Smooth muscle cell (in vitro differentiated cells): ENCODE data around the gene STK33. TPM values are rescaled to one million over a fixed set of nuclear protein-coding genes. Genes with fewer than 3 reads are reported as not detected.

Source experiments
- DNase-seq: peaks from one replicate; lab custom pipeline; 2025; ENCODE audit not compliant: unreplicated experiment; lab: John Stamatoyannopoulos, UW
- H2AFZ ChIP-seq: fragments of 200-600 bp; sonication (generic); 2 replicates; pipeline ENCODE4 v1.6.0; 2016; ENCODE audit warnings: antibody characterized with exemption, low read depth, mild to moderate bottlenecking
- H3F3A ChIP-seq: fragments of 200-600 bp; sonication (generic); 2 replicates; pipeline ENCODE4 v1.6.0; 2017; ENCODE audit warnings: antibody characterized with exemption, low read depth
- H3K27ac ChIP-seq: fragments of 200-600 bp; sonication (generic); 2 replicates; pipeline ENCODE4 v1.5.1; 2016; ENCODE audit warnings: low read depth, mild to moderate bottlenecking
- H3K27me3 ChIP-seq: fragments of 200-600 bp; sonication (generic); 2 replicates; pipeline ENCODE4 v1.6.1; 2016; ENCODE audit warnings: low read depth, mild to moderate bottlenecking
- H3K36me3 ChIP-seq: fragments of 200-600 bp; sonication (generic); 2 replicates; pipeline ENCODE4 v1.5.1; 2016; ENCODE audit warnings: low read depth
- H3K4me1 ChIP-seq: fragments of 200-600 bp; sonication (generic); 2 replicates; pipeline ENCODE4 v1.5.1; 2016; ENCODE audit warnings: low read depth
- H3K4me2 ChIP-seq: fragments of 200-600 bp; sonication (generic); 2 replicates; pipeline ENCODE4 v1.6.0; 2016; ENCODE audit warnings: mild to moderate bottlenecking
- H3K4me3 ChIP-seq: fragments of 200-600 bp; sonication (generic); 2 replicates; pipeline ENCODE4 v1.5.1; 2016; ENCODE audit warnings: mild to moderate bottlenecking
- H3K79me2 ChIP-seq: fragments of 200-600 bp; sonication (generic); 2 replicates; pipeline ENCODE4 v1.6.0; 2016; ENCODE audit warnings: low read depth, mild to moderate bottlenecking
- H3K9ac ChIP-seq: fragments of 200-600 bp; sonication (generic); 2 replicates; pipeline ENCODE4 v1.6.0; 2016; ENCODE audit warnings: low read depth
- H3K9me3 ChIP-seq: fragments of 200-600 bp; sonication (generic); replicated peaks from 2 replicates; pipeline ENCODE4 v1.5.1; 2016; ENCODE audit warnings: low read depth
- H4K20me1 ChIP-seq: fragments of 200-600 bp; sonication (generic); 2 replicates; pipeline ENCODE4 v1.6.0; 2016; ENCODE audit warnings: low read depth
- WGBS: methylation state at CpG from one replicate; pipeline ENCODE4 v1.1.7; 2016; ENCODE audit warnings: low lambda C conversion rate; 5-methylcytosine and 5-hydroxymethylcytosine counted together
- polyA plus RNA-seq: library from polyadenylated mRNA; unstranded; fragments of >200 nt; fragmentation: Nextera tagmentation; extraction: Ambion mirVana; gene quantifications from 2 replicates; pipeline ENCODE4 v1.2.1, GENCODE V29; 2016
- total RNA-seq: library from RNA; depleted of rRNA; stranded (reverse); fragments of >200 nt; gene quantifications from 2 replicates; pipeline ENCODE4 v1.2.3, GENCODE V29; 2014
- TF ChIP-seq, protein P1 (sequence below): fragments of 200-600 bp; sonication (generic); IDR thresholded peaks from 2 replicates; pipeline ENCODE4 v1.5.1; 2017; ENCODE audit warnings: borderline replicate concordance, mild to moderate bottlenecking, antibody characterized with exemption; ENCODE audit not compliant: insufficient read depth, poor library complexity, severe bottlenecking

STK33 gene
- total and polyA plus RNA-seq, 2 experiments from 2014 or later, result 1.2 to 2.9 TPM

DNA sequence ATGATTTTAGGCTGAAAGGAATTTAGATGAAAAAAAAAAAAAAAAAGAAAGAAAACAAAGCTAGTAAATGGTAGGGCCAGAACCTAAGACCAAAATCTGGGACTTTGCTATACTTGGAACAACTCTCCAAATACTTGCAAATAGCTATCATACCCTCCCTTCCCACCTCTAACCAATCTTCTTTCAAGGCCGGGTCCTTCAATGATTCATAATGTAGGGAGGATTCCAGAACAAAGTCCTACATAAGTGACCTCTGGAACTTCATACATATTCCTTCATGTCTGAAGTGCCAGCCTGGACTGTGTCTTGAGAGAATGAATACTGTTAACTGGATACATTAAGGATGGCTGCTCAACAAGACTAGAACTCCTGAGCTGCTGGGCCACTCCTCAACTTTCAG, 9.9 kb downstream of the STK33 start:
- H3K36me3 ChIP-seq, result no peaks in the 10 kb centered on the region
- TF ChIP-seq, protein P1, sequence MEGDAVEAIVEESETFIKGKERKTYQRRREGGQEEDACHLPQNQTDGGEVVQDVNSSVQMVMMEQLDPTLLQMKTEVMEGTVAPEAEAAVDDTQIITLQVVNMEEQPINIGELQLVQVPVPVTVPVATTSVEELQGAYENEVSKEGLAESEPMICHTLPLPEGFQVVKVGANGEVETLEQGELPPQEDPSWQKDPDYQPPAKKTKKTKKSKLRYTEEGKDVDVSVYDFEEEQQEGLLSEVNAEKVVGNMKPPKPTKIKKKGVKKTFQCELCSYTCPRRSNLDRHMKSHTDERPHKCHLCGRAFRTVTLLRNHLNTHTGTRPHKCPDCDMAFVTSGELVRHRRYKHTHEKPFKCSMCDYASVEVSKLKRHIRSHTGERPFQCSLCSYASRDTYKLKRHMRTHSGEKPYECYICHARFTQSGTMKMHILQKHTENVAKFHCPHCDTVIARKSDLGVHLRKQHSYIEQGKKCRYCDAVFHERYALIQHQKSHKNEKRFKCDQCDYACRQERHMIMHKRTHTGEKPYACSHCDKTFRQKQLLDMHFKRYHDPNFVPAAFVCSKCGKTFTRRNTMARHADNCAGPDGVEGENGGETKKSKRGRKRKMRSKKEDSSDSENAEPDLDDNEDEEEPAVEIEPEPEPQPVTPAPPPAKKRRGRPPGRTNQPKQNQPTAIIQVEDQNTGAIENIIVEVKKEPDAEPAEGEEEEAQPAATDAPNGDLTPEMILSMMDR, result no peak
- H2AFZ ChIP-seq, result no peak overlapping the region

DNA sequence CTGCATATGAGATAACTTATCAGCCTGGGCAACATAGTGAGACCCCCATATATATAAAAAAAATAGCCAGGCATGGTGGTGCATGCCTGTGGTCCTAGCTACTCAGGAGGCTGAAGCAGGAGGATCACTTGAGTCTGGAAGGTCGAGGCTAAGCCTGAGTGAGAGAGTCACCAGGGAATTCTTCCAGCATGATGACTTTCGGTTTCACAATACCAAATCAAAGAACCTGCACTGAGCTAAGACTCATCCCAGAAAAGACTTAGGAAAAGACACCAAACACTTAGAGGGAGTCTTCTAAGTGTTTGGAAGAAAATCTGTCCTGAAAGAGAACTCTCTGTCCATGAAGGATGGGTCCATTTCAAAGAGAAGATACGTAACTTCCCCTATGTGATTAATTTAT, 12.7 kb downstream of the STK33 start:
- no peak overlapping the region for H3K4me3 ChIP-seq
- WGBS, result 90% methylated on average over 3 of the region's 3 CpGs
- H3K4me1 ChIP-seq, result no peaks in the 10 kb centered on the region
- DNase-seq, result no peak
- H3K79me2 ChIP-seq, result no peaks in the 10 kb centered on the region
- H3K27me3 ChIP-seq, result no peaks in the 10 kb centered on the region
- no peaks in the 10 kb centered on the region for H3K9me3 ChIP-seq
- TF ChIP-seq, protein P1, result no peak
- no peaks in the 10 kb centered on the region for H3K36me3 ChIP-seq
- no peak overlapping the region for H3K27ac ChIP-seq
- H3F3A ChIP-seq, result no peaks in the 10 kb centered on the region
- H3K4me2 ChIP-seq, result no peak overlapping the region
- H3K9ac ChIP-seq, result no peak overlapping the region
- H2AFZ ChIP-seq, result no peak overlapping the region
- H4K20me1 ChIP-seq, result no peaks in the 10 kb centered on the region

More for the DNA sequence above, 9.9 kb downstream of the STK33 start:
- Histone ChIP-seq H3K4me2 (no peak overlapping the region), H3K4me3 (no peak overlapping the region), H3K27ac (no peak overlapping the region), H3K4me1 (no peaks in the 10 kb centered on the region), H3F3A (no peaks in the 10 kb centered on the region), H3K9me3 (no peaks in the 10 kb centered on the region), H3K79me2 (no peaks in the 10 kb centered on the region), H3K9ac (no peak overlapping the region), H4K20me1 (no peaks in the 10 kb centered on the region), H3K27me3 (no peaks in the 10 kb centered on the region)
- 78% methylated on average over 1 of the region's 1 CpG for WGBS
- no peak for DNase-seq

DNA sequence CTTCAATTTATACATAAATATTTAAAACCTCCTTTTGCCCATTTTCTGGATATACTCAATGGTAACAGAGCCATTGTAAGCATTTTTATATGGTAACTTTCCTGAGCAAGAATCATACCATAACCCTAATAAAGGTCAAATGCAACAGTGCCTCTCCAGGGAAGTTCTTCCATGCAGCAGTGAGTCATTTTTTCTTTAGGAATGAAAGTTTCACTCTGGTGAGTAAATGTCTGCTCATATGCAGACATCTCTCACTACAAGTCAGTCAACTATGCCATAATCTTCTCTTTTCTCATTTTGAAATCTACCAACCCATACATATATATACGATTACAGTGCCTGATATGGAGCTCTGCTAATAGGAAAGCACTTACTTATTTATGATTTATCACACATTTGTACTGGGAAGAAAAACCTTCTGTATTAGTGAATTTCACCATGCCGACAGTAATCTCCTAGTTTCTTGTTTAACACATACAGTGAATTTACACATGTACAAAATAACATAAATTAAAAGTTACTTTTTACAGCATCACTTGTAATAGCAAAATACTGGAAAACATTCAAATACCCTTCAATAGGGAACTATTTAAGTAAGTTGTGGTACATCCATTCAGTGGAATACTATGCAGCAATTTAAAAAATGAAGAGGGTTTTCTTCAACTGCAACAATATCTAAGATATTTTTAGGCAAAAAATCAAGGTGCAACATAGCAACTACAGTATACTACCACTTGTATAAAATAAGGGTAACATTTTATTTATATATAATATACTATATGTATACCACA, 16.0 kb downstream of the STK33 start:
- 94% methylated on average over 2 of the region's 2 CpGs for WGBS
- DNase-seq, result no peak

More for the DNA sequence above, 16.0 kb downstream of the STK33 start:
- Histone ChIP-seq H3K9me3 (no peaks in the 10 kb centered on the region), H3K36me3 (no peaks in the 10 kb centered on the region), H3K4me3 (no peak overlapping the region), H4K20me1 (no peaks in the 10 kb centered on the region), H3K79me2 (no peaks in the 10 kb centered on the region), H3K4me2 (no peak overlapping the region), H3K9ac (no peak overlapping the region), H3K27me3 (no peaks in the 10 kb centered on the region), H2AFZ (no peak overlapping the region), H3F3A (no peaks in the 10 kb centered on the region), H3K27ac (no peak overlapping the region), H3K4me1 (no peaks in the 10 kb centered on the region)
- TF ChIP-seq, protein P1, result no peak
